Stimulated activated effector memory CD8-positive, alpha-beta T cell treated with anti-CD3 and anti-CD28 coated beads, Interleukin-12 subunit alpha, Interleukin-12 subunit beta, amount 100 ng/mL, for 72 hours (primary cell): ENCODE data around the gene COL6A2.

Source experiments
- ATAC-seq: fragments of 150-1000 bp; cut with Tn5 transposase; 2 replicates; pipeline ENCODE4 v1.10.0; 2021
- DNase-seq, 2 donors: peaks; one replicate each; pipeline ENCODE4 v3.0.0; 2021 to 2022; ENCODE audit warnings: low spot score in 2 of 2
- H3K27ac Mint-ChIP-seq: one replicate; pipeline ENCODE4 v1.8.0; 2022; ENCODE audit warnings: mild to moderate bottlenecking, mixed read lengths
- H3K36me3 Mint-ChIP-seq: one replicate; pipeline ENCODE4 v1.8.0; 2022; ENCODE audit warnings: mild to moderate bottlenecking, mixed read lengths
- H3K4me1 Mint-ChIP-seq: one replicate; pipeline ENCODE4 v1.8.0; 2022; ENCODE audit warnings: mixed read lengths
- H3K4me3 Mint-ChIP-seq: one replicate; pipeline ENCODE4 v1.8.0; 2022; ENCODE audit warnings: mild to moderate bottlenecking, mixed read lengths
- H3K9me3 Mint-ChIP-seq: one replicate; pipeline ENCODE4 v1.8.0; 2022; ENCODE audit warnings: mixed read lengths

The COL6A2 gene

GRCh38 chr21:46109313-46110221 is 11.7 kb downstream of the COL6A2 start:
- DNase-seq (no peak), ATAC-seq (no peak)
- H3K36me3 Mint-ChIP-seq = no peaks in the 10 kb centered on the region
- no peak overlapping the region for H3K27ac Mint-ChIP-seq
- no peak overlapping the region for H3K4me3 Mint-ChIP-seq
- H3K9me3 Mint-ChIP-seq = peaks cover 6% of the 10 kb centered on the region
- H3K4me1 Mint-ChIP-seq = no peaks in the 10 kb centered on the region

GRCh38 chr21:46110499-46111192 is 12.7 kb downstream of the COL6A2 start:
- DNase-seq (peak in 1 of 2 donors; percentile 37), ATAC-seq (no peak)
- peaks cover 9% of the 10 kb centered on the region for H3K9me3 Mint-ChIP-seq
- H3K4me1 Mint-ChIP-seq = no peaks in the 10 kb centered on the region
- no peaks in the 10 kb centered on the region for H3K36me3 Mint-ChIP-seq
- H3K4me3 Mint-ChIP-seq = no peak overlapping the region
- no peak overlapping the region for H3K27ac Mint-ChIP-seq

- Mint-ChIP-seq H3K4me3 (no peak overlapping the region), H3K4me1 (no peaks in the 10 kb centered on the region), H3K36me3 (no peaks in the 10 kb centered on the region), H3K9me3 (peaks cover 9% of the 10 kb centered on the region), H3K27ac (no peak overlapping the region)
- no peak for DNase-seq
- no peak for ATAC-seq
Observed at GRCh38 chr21:46111193-46111571, 13.3 kb downstream of the COL6A2 start.

GRCh38 chr21:46111857-46112724 is 14.2 kb downstream of the COL6A2 start:
- Mint-ChIP-seq H3K36me3 (no peaks in the 10 kb centered on the region), H3K4me1 (no peaks in the 10 kb centered on the region), H3K9me3 (peaks cover 9% of the 10 kb centered on the region), H3K4me3 (no peak overlapping the region), H3K27ac (no peak overlapping the region)
- DNase-seq = no peak
- no peak for ATAC-seq

- peaks cover 6% of the 10 kb centered on the region for H3K9me3 Mint-ChIP-seq
Observed at GRCh38 chr21:46112725-46113215, 14.9 kb downstream of the COL6A2 start.

GRCh38 chr21:46113497-46114176 is 15.7 kb downstream of the COL6A2 start:
- H3K27ac Mint-ChIP-seq = no peak overlapping the region
- H3K4me3 Mint-ChIP-seq = no peak overlapping the region
- H3K9me3 Mint-ChIP-seq = peaks cover 2% of the 10 kb centered on the region
- no peaks in the 10 kb centered on the region for H3K36me3 Mint-ChIP-seq
- ATAC-seq = no peak
- H3K4me1 Mint-ChIP-seq = no peaks in the 10 kb centered on the region
- no peak for DNase-seq

More at GRCh38 chr21:46112725-46113215, 14.9 kb downstream of the COL6A2 start:
- Mint-ChIP-seq H3K27ac (no peak overlapping the region), H3K36me3 (no peaks in the 10 kb centered on the region), H3K4me1 (no peaks in the 10 kb centered on the region), H3K4me3 (no peak overlapping the region)
- no peak for DNase-seq
- ATAC-seq = no peak

- Mint-ChIP-seq H3K27ac (no peak overlapping the region), H3K36me3 (no peaks in the 10 kb centered on the region), H3K4me3 (no peak overlapping the region), H3K9me3 (peaks cover 2% of the 10 kb centered on the region), H3K4me1 (no peaks in the 10 kb centered on the region)
- no peak for ATAC-seq
- DNase-seq = no peak
Observed at GRCh38 chr21:46114963-46115362, 17.1 kb downstream of the COL6A2 start.

- Mint-ChIP-seq H3K36me3 (no peaks in the 10 kb centered on the region), H3K4me1 (no peaks in the 10 kb centered on the region), H3K4me3 (no peak overlapping the region), H3K9me3 (peaks cover 2% of the 10 kb centered on the region), H3K27ac (no peak overlapping the region)
- DNase-seq = no peak
- no peak for ATAC-seq
Observed at GRCh38 chr21:46115441-46116188, 17.7 kb downstream of the COL6A2 start.

GRCh38 chr21:46116189-46116775 is 18.4 kb downstream of the COL6A2 start:
- Mint-ChIP-seq H3K9me3 (peaks cover 2% of the 10 kb centered on the region), H3K27ac (no peak overlapping the region), H3K36me3 (no peaks in the 10 kb centered on the region), H3K4me1 (no peaks in the 10 kb centered on the region), H3K4me3 (no peak overlapping the region)
- no peak for DNase-seq
- ATAC-seq = no peak

- H3K4me3 Mint-ChIP-seq = no peak overlapping the region
- ATAC-seq (no peak), DNase-seq (no peak)
- H3K4me1 Mint-ChIP-seq = no peaks in the 10 kb centered on the region
- H3K27ac Mint-ChIP-seq = no peak overlapping the region
- H3K9me3 Mint-ChIP-seq = peaks cover 2% of the 10 kb centered on the region
- no peaks in the 10 kb centered on the region for H3K36me3 Mint-ChIP-seq
Observed at GRCh38 chr21:46116776-46117585, 19.1 kb downstream of the COL6A2 start.

- ATAC-seq = no peak
- H3K27ac Mint-ChIP-seq = no peak overlapping the region
- DNase-seq = no peak
- H3K9me3 Mint-ChIP-seq = peaks cover 2% of the 10 kb centered on the region
- no peaks in the 10 kb centered on the region for H3K4me1 Mint-ChIP-seq
- no peak overlapping the region for H3K4me3 Mint-ChIP-seq
- H3K36me3 Mint-ChIP-seq = no peaks in the 10 kb centered on the region
Observed at GRCh38 chr21:46117586-46118315, 19.8 kb downstream of the COL6A2 start.

- DNase-seq = no peak
- H3K4me1 Mint-ChIP-seq = no peaks in the 10 kb centered on the region
- no peak for ATAC-seq
Observed at GRCh38 chr21:46118316-46119143, 20.6 kb downstream of the COL6A2 start.

More at GRCh38 chr21:46118316-46119143, 20.6 kb downstream of the COL6A2 start:
- no peak overlapping the region for H3K27ac Mint-ChIP-seq
- H3K36me3 Mint-ChIP-seq = no peaks in the 10 kb centered on the region
- H3K4me3 Mint-ChIP-seq = no peak overlapping the region
- H3K9me3 Mint-ChIP-seq = peaks cover 2% of the 10 kb centered on the region
